ENCODE measurements around the gene VASH2.

The VASH2 gene

DNA sequence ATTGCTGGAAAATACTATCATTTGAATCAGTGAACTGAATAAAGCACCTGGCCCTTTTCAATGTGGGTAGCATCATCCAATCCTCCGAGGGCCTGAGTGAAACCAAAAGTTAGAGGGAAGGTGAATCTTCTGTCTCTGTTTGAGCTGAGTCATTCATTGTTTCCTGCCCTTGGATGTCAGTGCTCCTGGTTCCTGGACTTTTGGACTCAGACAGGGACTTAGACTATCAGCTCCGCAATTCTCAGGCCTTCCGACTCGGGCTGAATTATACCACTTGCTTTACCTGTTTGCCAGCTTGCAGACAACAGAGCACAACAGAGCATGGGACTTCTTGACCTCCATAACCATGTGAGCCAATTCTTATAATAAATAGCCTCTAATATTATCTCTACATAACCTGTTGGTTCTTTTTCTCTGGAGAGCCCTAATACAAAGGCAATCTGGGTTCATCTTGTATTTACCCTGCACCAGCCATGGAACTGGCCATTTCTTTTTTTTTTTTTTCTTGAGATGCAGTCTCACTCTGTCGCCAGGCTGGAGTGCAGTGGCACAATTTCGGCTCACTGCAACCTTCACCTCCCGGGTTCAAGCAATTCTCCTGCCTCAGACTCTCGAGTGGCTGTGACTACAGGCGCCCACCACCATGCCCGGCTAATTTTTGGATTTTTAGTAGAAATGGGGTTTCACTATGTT is 19.2 kb upstream of the VASH2 start:
- no peak for DNase-seq (ENCODE audit: low spot score)

DNA sequence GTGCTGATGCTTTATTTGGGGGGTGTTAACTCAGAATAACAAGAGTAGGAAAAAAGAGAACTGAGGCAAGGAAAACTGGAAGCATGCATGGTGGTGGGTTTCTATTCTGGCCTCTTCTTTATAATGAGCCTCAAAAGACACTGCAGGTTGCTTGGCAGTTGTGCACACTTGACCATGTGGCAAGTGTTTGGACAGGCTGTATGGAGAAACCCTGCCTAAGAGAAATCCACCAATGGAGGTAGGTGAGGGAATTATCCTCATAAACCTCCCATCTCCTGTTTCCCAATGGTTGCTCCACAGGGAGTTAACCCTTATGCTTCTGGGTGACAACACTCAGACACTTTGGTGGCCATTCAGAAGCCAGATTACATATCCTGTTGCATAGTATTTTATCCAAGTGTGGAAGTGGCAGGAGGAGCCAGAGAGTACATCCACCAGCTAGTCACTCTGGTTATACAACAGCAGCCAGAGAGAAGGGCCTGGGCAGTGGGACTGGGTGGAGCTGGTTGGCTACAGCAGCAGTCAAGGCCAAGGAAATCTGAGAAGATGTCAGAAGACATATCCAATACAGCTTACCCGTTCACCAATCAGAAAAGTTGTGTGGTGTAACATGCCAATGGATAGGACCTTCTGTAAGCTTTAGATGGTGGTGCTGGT is 16.4 kb upstream of the VASH2 start:
- no peak for DNase-seq (ENCODE audit: low spot score)

DNA sequence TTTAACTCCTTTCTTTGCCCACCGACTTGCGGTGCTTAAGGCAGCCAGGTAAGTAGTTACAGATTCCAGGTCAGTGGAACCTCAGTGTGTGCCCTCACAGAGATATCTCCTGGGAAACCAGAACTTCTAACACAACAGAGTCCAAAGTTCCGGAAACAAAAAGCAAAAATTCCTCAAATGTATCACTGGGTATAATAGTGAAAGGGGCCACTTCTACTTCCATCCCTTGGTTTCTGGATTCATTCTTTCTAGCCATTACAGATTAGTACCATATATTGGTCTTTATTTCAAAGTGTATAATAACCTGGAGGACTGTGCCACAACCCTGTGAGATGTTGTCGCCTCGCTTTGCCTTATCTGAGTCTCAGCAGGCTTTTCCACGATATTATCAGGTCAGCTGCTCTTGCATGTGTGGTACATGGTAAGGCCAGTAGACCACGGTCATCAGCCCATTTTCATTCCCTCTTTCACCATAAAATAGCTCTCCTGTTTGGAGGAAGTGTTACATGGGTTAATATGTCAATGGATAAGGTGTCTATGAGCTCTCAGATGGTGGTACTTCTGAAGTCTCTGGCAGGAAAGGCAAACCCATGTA is 14.9 kb upstream of the VASH2 start:
- DNase-seq (ENCODE audit: low spot score) = no peak

DNA sequence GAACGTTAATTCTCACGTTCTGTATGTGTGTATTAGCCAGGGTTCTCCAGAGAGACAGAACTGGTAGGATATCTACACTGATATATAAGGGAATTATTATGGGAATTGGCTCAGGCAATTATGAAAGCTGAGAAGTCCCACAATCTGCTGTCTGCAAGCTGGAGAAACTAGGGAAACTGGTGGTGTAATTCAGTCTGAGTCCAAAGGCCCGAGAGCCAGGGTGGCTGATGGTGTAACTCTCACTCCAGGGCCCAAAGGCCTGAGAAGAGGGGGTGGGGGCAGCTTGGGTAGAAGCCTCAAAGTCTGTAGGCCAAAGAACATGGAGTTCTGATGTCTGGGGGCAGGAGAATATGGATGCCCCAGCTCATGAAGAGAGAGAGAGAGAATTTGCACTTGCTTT is 13.3 kb upstream of the VASH2 start:
- no peak for DNase-seq (ENCODE audit: low spot score)

DNA sequence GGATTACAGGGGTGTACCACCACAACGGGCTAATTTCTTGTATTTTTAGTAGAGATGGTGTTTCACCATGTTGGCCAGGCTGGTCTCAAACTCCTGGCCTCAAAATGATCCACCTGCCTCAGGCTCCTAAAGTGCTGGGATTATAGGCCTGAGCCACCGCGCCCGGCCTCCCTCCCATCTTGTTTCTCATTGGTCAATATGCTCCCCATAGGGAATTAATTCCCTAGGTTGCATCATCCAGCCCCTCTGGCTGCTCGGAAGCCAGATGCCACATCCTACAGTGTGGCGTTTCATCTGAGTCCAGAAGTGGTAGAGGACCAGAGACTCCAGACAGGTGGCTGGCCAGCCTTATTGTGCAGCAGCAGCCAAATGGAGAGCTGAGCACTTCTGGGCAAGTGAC is 11.5 kb upstream of the VASH2 start:
- no peak for DNase-seq (ENCODE audit: low spot score)

DNA sequence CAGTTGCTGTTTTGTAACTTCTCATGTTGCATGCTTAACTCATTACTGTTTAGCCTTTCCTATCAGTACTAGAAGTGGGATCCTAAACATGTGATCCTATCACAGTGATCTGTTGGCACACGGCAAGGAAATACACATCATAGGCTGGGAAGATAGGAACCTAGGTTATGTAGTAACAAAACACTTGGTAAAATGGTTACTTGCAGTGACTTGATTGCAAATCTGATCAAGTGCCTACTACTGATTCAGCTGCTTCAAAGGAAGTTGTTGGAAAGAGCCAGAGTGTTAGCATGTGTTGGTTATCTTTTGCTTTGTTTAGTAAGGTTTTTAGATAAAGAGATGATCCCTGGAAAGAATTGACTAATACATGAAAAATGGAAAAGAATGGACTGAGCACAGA is 8.9 kb upstream of the VASH2 start:
- DNase-seq (ENCODE audit: low spot score) = no peak

DNA sequence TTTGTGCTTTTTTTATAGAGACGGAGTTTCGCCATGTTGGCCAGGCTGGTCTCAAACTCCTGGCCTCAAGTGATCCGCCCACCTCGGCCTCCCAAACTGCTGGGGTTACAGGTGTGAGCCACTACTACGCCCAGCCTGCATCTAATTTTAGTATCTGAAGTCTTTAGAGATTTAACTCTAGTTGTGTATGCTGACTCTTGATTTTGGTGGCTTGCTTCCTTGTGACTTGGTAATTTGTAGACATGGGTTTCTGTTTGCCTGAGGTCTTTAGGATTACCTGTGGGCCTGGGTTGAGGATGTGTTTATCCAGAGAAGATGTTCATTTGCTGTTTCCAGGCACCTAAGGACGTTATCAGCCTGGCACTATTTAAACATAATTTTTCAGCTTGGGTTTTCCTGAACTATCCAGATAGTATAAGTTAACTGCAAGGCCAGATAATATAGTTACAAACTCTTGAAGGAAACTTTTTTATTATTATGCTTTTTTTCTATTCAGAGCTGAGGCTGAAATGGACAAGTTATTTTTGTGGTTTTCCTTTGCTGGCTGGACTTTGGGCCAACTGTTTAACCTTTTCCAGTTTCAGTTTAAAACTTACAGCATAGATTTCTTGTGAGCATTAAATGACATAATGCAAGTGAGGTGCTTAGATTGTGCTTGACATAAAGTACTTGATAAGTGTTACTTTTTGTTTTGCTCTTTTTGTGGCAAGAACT is 7.5 kb upstream of the VASH2 start:
- DNase-seq (ENCODE audit: low spot score) = no peak

DNA sequence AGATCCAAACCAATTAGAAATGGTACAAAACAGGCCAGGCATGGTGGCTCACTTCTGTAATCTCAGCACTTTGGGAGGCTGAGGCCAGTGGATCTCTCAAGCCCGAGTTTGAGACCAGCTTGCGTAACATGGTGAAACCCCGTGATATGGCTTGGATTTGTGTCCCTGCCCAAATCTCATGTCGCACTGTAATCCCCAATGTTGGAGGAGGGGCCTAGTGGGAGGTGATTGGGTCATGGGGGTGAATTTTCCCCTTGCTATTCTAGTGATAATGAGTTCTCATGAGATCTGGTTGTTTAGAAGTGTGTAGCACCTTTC is 7.0 kb upstream of the VASH2 start:
- no peak for DNase-seq (ENCODE audit: low spot score)

DNA sequence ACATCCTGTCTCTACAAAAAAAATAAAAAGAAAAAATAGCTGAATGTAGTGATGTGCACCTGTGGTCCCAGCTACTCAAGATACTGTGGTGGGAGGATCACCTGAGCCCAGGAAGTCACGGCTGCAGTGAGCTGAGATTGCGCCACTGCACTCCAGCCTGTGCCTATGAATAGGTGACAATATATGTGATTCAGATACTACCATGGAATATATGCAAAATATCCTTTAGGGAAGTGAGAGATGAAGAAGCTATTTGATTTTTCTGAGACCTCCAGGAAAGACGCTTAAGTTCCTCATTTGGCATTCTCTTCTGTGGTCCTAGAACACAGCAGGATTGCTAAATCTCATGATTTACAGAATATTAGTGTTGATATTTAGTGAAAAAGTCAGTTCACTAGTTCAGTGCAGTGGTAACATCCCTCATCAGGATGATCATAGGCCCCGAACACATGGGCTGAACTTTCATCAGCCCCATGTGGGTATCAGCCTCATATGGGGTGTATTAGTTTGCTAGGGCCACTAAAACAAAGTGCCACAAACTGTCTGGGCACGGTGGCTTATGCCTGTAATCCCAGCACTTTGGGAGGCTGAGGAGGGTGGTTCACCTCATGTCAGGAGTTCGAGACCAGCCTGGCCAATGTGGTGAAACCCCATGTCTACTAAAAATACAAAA is 6.0 kb upstream of the VASH2 start:
- no peak for DNase-seq (ENCODE audit: low spot score)

DNA sequence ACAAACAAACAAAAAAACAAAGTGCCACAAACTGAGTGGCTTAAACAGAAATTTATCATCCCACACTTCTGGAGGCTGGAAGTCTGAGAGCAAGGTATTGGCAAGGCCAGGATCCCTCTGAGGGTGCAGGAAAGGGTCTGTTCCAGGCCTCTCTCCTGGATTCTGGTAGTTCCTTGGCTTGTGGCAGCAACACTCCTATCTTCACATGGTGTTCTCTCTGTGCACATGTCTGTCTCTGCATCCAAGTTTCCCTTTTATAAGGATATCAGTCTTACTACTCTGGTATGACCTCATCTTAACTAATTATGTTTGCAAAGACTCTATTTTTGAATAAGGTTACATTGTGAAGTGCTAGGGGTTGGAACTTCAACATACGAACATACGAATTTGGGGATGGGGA is 5.3 kb upstream of the VASH2 start:
- DNase-seq (ENCODE audit: low spot score) = no peak

DNA sequence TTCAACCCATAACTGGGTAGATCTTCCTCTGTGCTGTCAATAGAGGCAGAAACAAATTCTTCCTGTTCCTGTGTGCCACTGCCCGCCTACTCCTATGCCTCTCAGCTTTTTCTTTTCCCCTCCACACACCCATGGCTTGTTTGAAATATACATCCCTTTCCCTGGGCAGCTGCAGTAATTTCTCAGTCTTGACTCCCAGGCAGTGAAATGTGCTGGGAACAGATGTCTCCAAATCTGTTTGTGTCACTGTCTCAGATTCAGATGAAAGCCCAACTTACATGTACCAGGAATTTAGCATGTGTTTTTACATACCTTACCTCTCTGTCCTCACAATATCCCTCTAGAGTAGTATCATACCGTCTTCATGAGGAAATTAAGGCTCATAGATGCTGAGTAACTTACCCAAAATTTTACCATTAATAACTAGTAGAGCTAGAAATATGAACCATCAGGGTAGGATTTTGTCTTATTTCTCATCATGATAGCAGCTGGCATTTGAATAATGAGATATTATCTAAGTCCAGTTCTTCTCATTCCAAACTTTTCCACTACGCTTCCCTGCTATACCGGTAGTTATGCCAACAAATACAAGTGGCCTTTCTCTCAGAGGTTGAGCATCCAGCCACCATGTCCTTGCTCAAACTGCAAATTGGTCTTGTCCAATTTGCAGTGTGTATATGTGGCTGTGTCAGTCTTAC is 4.7 kb upstream of the VASH2 start:
- DNase-seq (ENCODE audit: low spot score) = no peak

DNA sequence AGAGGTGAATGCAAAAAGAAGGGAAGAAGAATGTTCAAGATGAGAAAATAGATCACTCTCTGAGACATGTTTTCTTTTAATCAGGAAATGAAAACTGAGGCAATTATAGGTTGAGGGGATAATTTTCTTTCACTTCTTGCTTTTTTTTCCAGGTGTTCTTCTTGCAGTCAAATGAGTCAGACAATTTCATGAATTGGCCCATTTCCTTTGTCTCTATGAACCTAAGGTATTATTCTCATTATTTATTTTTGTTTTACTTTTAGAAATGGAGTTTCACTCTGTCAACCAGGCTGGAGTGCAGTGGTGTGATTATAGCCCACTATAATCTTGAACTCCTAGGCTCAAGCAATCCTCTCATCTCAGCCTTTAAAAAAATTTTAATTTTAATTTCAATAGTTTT is 3.5 kb upstream of the VASH2 start:
- no peak for DNase-seq (ENCODE audit: low spot score)

DNA sequence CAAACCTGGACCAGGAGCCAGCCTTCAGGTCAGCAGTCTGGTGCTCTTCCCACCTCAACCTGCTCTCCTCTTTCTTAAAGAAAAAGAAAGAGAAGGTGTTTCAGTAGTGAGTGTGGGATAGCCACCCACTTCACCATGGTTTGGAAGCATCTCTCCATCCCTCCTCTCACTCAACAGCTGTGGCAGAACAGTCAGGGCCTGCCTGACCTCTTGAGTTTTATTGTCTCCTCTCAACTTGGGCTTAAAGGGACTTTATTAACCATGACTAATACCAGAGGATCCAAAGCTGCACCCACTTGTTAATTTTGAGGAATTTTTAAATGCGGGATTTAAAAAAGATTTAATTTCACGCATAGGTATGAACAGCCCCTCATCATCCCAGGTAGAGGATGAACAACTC is 570 bp upstream of the VASH2 start:
- no peak for DNase-seq (ENCODE audit: low spot score)

DNA sequence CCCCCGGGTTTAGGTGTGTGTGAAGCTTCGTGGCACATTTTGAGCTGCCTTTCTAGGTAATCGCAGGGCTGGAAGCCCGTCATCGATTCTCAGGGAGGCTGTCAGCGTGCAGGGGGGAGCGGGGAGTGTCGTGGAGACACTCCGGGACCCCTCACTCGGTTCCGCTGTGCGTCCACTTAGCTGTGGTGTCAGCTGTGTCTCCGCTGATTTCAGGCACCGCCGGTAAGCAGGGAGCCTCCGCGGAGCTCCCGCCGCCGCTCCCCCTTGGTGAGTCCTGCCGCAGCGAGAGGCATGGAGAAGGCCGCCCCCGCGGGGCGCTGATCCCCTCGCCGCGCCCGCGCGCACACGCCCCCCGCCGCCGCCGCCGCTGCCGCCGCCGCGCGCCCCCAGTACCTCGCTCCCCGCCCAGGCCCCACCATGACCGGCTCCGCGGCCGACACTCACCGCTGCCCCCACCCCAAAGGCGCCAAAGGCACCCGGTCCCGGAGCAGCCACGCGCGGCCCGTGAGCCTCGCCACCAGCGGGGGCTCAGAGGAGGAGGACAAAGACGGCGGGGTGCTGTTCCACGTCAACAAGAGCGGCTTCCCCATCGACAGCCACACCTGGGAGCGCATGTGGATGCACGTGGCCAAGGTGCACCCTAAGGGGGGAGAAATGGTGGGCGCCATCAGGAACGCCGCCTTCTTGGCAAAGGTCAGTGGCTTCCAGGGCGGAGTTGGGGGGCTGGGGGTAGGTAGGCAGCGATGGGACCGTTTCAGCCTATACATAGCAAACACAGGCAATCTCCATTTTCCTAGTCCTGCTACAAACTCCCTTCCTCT is 995 bp downstream of the VASH2 start:
- no peak for DNase-seq (ENCODE audit: low spot score)

DNA sequence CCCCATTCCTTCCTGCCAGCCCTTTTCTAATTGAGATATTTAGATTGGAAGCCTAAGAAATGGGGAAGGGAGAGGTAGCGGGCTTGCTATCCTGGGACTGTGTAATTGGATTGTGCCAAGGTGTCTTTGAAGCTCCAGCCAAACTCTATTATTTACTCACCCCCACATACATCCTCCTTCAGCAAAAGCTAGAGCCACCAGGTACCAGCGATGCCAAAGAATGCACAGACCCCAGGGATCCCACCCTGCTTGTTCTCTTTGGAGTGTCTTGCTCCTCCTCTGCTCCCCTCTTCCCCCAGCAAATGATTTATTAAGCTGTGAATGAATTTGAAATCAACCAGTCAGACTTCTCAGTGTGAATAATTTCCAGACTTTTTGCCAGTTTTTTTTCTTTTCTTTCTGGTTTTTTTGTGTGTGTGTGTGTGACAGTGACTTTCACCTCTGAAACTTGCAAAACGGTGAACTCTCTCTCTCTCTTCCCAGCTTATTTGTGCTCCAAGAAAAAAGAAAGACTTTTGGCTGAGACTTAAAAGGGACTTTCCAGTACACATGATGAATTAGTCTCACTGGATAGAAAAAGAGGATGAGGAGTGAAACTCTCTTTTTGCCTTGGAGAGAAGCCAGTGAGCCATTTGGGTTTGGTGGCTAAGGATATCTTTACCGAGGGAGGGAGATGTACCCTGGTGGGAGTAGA is 1.8 kb downstream of the VASH2 start:
- DNase-seq (ENCODE audit: low spot score) = no peak

DNA sequence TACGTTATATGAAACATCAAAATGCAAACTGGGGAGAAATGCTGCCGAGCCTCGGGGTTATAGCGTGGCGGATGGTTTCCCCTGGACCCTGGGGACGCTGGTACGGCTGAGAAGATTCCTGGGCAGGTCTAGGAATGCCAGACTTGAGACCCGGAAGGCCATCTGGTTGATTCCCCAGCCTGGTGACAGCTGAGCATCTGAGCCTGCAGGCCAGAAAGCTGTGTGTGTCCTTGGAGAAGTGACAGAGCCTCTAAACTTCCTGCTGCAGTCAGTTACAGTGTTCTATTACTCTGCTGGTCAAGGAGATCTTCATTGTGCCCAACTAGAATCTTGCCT is 2.3 kb downstream of the VASH2 start:
- no peak for DNase-seq (ENCODE audit: low spot score)

DNA sequence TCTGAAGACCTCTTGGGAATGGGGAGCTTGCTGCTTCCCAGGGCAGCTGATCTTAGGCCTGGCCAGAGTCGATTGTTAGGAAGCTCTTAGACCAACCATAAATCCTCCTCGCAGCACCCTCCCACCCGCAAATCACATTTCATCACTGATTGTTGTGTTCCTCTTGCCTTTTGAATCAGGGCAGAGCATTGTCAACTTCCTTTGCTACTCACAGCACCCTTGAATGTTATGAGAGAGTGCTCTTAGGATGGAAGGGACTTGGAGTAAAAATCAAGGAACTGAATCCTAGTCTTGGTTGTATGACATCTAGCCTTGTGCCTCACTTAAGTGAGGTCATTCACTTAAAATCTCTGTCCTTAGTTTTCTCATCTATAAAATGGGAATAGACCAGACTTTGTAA is 3.0 kb downstream of the VASH2 start:
- DNase-seq (ENCODE audit: low spot score) = no peak

DNA sequence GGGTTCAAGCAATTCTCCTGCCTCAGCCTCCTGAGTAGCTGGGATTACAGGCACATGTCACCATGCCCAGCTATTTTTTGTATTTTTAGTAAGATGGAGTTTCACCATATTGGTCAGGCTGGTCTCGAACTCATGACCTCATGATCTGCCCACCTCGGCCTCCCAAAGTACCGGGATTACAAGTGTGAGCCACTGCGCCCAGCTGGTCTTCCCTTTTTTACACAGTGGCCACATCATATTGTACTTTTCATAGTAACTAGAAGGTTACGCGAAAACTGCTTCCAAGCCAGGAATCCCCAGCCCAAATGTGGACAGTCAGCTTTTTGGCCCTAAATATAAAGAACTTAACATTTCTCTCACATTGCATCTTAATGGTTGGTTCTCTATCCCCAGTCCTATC is 4.2 kb downstream of the VASH2 start:
- DNase-seq (ENCODE audit: low spot score) = no peak

DNA sequence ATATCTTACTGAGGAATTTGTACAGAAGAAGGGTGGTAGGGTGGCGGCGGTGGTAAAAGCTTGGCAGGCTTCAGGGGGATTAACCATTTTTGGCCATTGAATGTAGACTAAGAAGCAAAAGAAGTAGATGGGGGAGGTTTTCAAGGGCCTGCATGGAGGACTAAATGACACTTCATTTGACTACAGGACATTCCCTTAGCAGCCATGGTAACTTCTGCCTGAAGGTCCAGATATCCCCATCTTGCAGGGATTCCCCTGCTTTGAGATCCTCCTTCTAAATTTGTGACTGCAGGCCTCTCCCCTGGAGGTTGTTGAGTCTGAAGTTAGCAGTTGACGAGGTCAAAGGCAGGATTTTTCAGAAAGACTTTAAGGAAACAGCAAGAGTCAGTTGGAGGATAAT is 4.8 kb downstream of the VASH2 start:
- DNase-seq (ENCODE audit: low spot score) = no peak

DNA sequence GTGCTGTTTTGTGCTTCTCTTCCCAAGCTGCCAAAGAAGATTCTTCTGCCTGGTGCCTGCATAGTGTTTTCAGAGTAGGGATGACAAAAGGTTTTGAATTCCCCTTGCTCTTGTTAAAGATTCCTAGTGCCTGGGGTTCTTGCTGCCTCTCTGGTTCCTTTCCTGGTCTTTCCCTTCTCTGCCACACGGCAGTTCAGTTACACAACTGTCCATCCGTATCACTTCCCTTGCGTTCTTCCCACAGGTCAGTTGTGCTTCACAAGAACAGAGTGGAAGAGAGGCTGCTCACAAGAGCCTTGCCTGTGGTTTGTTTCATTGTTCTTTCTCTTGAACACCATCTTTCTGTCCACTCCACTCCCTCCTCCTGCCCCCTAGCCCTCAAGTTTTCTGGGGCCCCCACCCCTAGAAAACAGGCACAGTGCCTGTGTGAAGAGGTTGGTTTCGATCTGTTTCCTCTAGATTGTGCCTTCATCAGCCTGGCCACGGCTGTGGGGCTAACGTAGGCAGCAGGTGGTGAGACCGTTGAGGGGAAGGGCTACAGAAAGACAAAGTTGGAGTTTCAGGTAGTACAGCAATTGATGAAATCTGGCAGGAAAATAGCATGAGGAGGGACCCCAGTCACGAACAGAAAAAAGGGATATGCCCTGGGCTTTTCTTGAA is 5.8 kb downstream of the VASH2 start:
- no peak for DNase-seq (ENCODE audit: low spot score)
